GM12892 (cell line): ENCODE data around the gene TMPRSS13.
"Not testable (repeated sequence)": the region's sequence is repeated elsewhere in the genome, so short reads cannot be mapped to it uniquely, and the experiment has no call there.

ENCODE experiments used
- DNase-seq: peaks from one replicate; pipeline ENCODE4 v3.0.0; 2011; ENCODE audit not compliant: insufficient read length
- FAIRE-seq: peaks from 2 replicates; lab custom pipeline; 2011; peaks lifted over from hg19 to GRCh38; lab: Jason Lieb, UNC
- POLR2A ChIP-seq: IDR thresholded peaks from 2 replicates; pipeline ENCODE4 v1.6.1; 2011; ENCODE audit warnings: low read depth, low read length, control low read depth
- POLR2AphosphoS5 ChIP-seq: IDR thresholded peaks from 2 replicates; pipeline ENCODE4 v1.6.1; 2011; ENCODE audit warnings: low read depth, low read length, control low read depth
- TAF1 ChIP-seq: IDR thresholded peaks from 2 replicates; pipeline ENCODE4 v1.6.1; 2011; ENCODE audit warnings: low read depth, mild to moderate bottlenecking, control low read depth, low read length, borderline replicate concordance

TMPRSS13 gene

GRCh38 chr11:117969160-117969991 lies 40.2 kb upstream of the TMPRSS13 start:
- DNase-seq, result no peak
- no peak for FAIRE-seq
- TF ChIP-seq POLR2A (no peak), POLR2AphosphoS5 (no peak), TAF1 (no peak)

- FAIRE-seq (no peak), DNase-seq (no peak)
- no peak for TF ChIP-seq POLR2AphosphoS5
These were observed 37.7 kb upstream of the TMPRSS13 start for GRCh38 chr11:117966908-117967307.

GRCh38 chr11:117962826-117963225 lies 33.6 kb upstream of the TMPRSS13 start:
- FAIRE-seq, result no peak
- TF ChIP-seq POLR2A (no peak), POLR2AphosphoS5 (no peak), TAF1 (no peak)
- DNase-seq, result no peak

- TF ChIP-seq TAF1, result no peak
- no peak for TF ChIP-seq POLR2A
- no peak for TF ChIP-seq POLR2AphosphoS5
- peak; percentile 50 for FAIRE-seq
- DNase-seq, result no peak
These were observed 32.7 kb upstream of the TMPRSS13 start for GRCh38 chr11:117961896-117962295.

GRCh38 chr11:117960406-117960805 lies 31.2 kb upstream of the TMPRSS13 start:
- TF ChIP-seq POLR2A (no peak), TAF1 (no peak), POLR2AphosphoS5 (no peak)
- FAIRE-seq (peak; percentile 79), DNase-seq (no peak)

- TF ChIP-seq POLR2AphosphoS5 (no peak), POLR2A (no peak), TAF1 (no peak)
- no peak for DNase-seq
- FAIRE-seq, result peak; percentile 91
These were observed 30.4 kb upstream of the TMPRSS13 start for GRCh38 chr11:117959438-117960149.

- DNase-seq (no peak), FAIRE-seq (no peak)
- TF ChIP-seq POLR2AphosphoS5 (no peak), POLR2A (no peak), TAF1 (no peak)
These were observed 29.7 kb upstream of the TMPRSS13 start for GRCh38 chr11:117958949-117959348.

- no peak for FAIRE-seq
- TF ChIP-seq POLR2A, result no peak
- no peak for TF ChIP-seq TAF1
- TF ChIP-seq POLR2AphosphoS5, result no peak
- no peak for DNase-seq
These were observed 23.9 kb upstream of the TMPRSS13 start for GRCh38 chr11:117953024-117953671.

- TF ChIP-seq POLR2A, result no peak
- FAIRE-seq (peak; percentile 70), DNase-seq (no peak)
These were observed 22.1 kb upstream of the TMPRSS13 start for GRCh38 chr11:117950993-117951961.

- FAIRE-seq (peak; percentile 78), DNase-seq (no peak)
- TF ChIP-seq POLR2A (no peak), TAF1 (no peak)
These were observed 21.1 kb upstream of the TMPRSS13 start for GRCh38 chr11:117950301-117950700.

GRCh38 chr11:117949062-117949461 lies 19.9 kb upstream of the TMPRSS13 start:
- FAIRE-seq, result no peak
- DNase-seq, result no peak
- no peak for TF ChIP-seq TAF1
- TF ChIP-seq POLR2A, result no peak
- no peak for TF ChIP-seq POLR2AphosphoS5

GRCh38 chr11:117948466-117948865 lies 19.3 kb upstream of the TMPRSS13 start:
- not testable (repeated sequence) for DNase-seq, FAIRE-seq

- DNase-seq, FAIRE-seq: not testable (repeated sequence)
These were observed 18.5 kb upstream of the TMPRSS13 start for GRCh38 chr11:117947751-117948150.
